GM23338 (cell line): ENCODE results near the gene SLC25A30. TPM values are rescaled to one million over a fixed set of nuclear protein-coding genes. Genes with fewer than 3 reads are reported as not detected.
"Not testable (repeated sequence)": the region's sequence is repeated elsewhere in the genome, so short reads cannot be mapped to it uniquely, and the experiment has no call there.

Experiments
- ATAC-seq: fragments of 200-7000 bp; cut with Tn5 transposase; 3 replicates; pipeline ENCODE4 v1.9.1; 2020
- DNase-seq: peaks from one replicate; pipeline ENCODE4 v3.0.0-alpha.2; 2015; ENCODE audit warnings: low spot score
- H2AFZ ChIP-seq: fragments of 200-600 bp; sonication (generic); 2 replicates; pipeline ENCODE4 v1.8.0; 2016; ENCODE audit warnings: antibody characterized with exemption, mild to moderate bottlenecking, moderate library complexity
- H3F3A ChIP-seq: fragments of 200-600 bp; sonication (generic); replicated peaks from 2 replicates; pipeline ENCODE4 v1.8.0; 2017; ENCODE audit warnings: antibody characterized with exemption, mixed run types, low read depth
- H3K27ac ChIP-seq: fragments of 200-600 bp; sonication (generic); 2 replicates; pipeline ENCODE4 v1.6.1; 2016; ENCODE audit warnings: low read depth
- H3K27me3 ChIP-seq: fragments of 200-600 bp; sonication (generic); 2 replicates; pipeline ENCODE4 v1.8.0; 2016; ENCODE audit warnings: mild to moderate bottlenecking, mixed run types, moderate library complexity; ENCODE audit not compliant: insufficient read depth
- H3K36me3 ChIP-seq: fragments of 200-600 bp; sonication (generic); 2 replicates; pipeline ENCODE4 v1.8.0; 2016; ENCODE audit warnings: mild to moderate bottlenecking; ENCODE audit not compliant: insufficient read depth
- H3K4me1 ChIP-seq: fragments of 200-600 bp; sonication (generic); 2 replicates; pipeline ENCODE4 v1.8.0; 2016; ENCODE audit warnings: mild to moderate bottlenecking, moderate library complexity; ENCODE audit not compliant: insufficient read depth
- H3K4me2 ChIP-seq: fragments of 200-600 bp; sonication (generic); 2 replicates; pipeline ENCODE4 v1.7.1; 2017; ENCODE audit warnings: mixed run types
- H3K4me3 ChIP-seq: fragments of 200-600 bp; sonication (generic); 2 replicates; pipeline ENCODE4 v1.6.1; 2016; ENCODE audit warnings: mixed run types
- H3K79me2 ChIP-seq: fragments of 200-600 bp; sonication (generic); replicated peaks from 2 replicates; pipeline ENCODE4 v1.8.0; 2017; ENCODE audit warnings: mild to moderate bottlenecking; ENCODE audit not compliant: insufficient read depth
- H3K9me2 ChIP-seq: fragments of 200-600 bp; sonication (generic); 2 replicates; pipeline ENCODE4 v1.8.0; 2017; ENCODE audit not compliant: insufficient read depth
- H4K20me1 ChIP-seq: fragments of 200-600 bp; sonication (generic); replicated peaks from 2 replicates; pipeline ENCODE4 v1.8.0; 2017; ENCODE audit warnings: mild to moderate bottlenecking; ENCODE audit not compliant: insufficient read depth
- H3K27ac Mint-ChIP-seq: 2 replicates; pipeline ENCODE4 v1.8.0; 2020; ENCODE audit warnings: inconsistent platforms, mild to moderate bottlenecking, moderate library complexity, mixed read lengths
- H3K27me3 Mint-ChIP-seq: 3 replicates; pipeline ENCODE4 v1.8.0; 2022; ENCODE audit warnings: low read depth, mild to moderate bottlenecking, moderate library complexity, mixed read lengths, inconsistent platforms; ENCODE audit not compliant: insufficient read depth, poor library complexity
- H3K36me3 Mint-ChIP-seq: 3 replicates; pipeline ENCODE4 v1.8.0; 2021; ENCODE audit warnings: low read depth, mild to moderate bottlenecking, inconsistent platforms, moderate library complexity, mixed read lengths
- H3K4me1 Mint-ChIP-seq: 3 replicates; pipeline ENCODE4 v1.8.0; 2020; ENCODE audit warnings: mild to moderate bottlenecking, inconsistent platforms, mixed read lengths
- H3K4me3 Mint-ChIP-seq: 3 replicates; pipeline ENCODE4 v1.8.0; 2021; ENCODE audit warnings: moderate library complexity, mild to moderate bottlenecking, inconsistent platforms, mixed read lengths
- H3K9me3 Mint-ChIP-seq: 3 replicates; pipeline ENCODE4 v1.8.0; 2020; ENCODE audit warnings: moderate library complexity, mild to moderate bottlenecking, inconsistent platforms, mixed read lengths
- ETS1 ChIP-seq: IDR thresholded peaks from 2 replicates; pipeline ENCODE4 v1.6.1; 2016; ENCODE audit warnings: antibody characterized with exemption
- POLR2AphosphoS5 ChIP-seq: IDR thresholded peaks from 2 replicates; pipeline ENCODE4 v1.6.1; 2016; ENCODE audit warnings: antibody characterized with exemption, low read depth
- STAT1 ChIP-seq: IDR thresholded peaks from one replicate; pipeline ENCODE4 v1.6.1; 2016; ENCODE audit warnings: antibody characterized with exemption; ENCODE audit not compliant: unreplicated experiment
- polyA plus RNA-seq: library from polyadenylated mRNA; unstranded; fragments of >200 nt; fragmentation: Nextera tagmentation; extraction: Ambion mirVana; gene quantifications from 2 replicates; pipeline ENCODE4 v1.2.1, GENCODE V29; 2016
- total RNA-seq: library from RNA; depleted of rRNA; stranded (reverse); fragments of >200 nt; shearing (Covaris generic); gene quantifications from 2 replicates; pipeline ENCODE4 v1.2.3, GENCODE V29; 2014

The SLC25A30 gene
- total and polyA plus RNA-seq, 2 experiments from 2014 or later, result 2.0 to 7.5 TPM

- no peak for TF ChIP-seq ETS1
- TF ChIP-seq STAT1, result no peak
- TF ChIP-seq POLR2AphosphoS5, result no peak
Observed at GRCh38 chr13:45381196-45381595, 37.0 kb downstream of the SLC25A30 start (continued).

GRCh38 chr13:45380708-45381107, 37.5 kb downstream of the SLC25A30 start:
- H3K4me3 Mint-ChIP-seq, H3K4me1 Mint-ChIP-seq, H4K20me1 ChIP-seq, H3K27me3 Mint-ChIP-seq, H3K4me3 ChIP-seq, H3K9me3 Mint-ChIP-seq, H3F3A ChIP-seq, H3K27ac Mint-ChIP-seq, H3K27ac ChIP-seq, H3K36me3 Mint-ChIP-seq, ATAC-seq, H3K36me3 ChIP-seq, H3K9me2 ChIP-seq, H2AFZ ChIP-seq, H3K4me2 ChIP-seq, H3K4me1 ChIP-seq, DNase-seq, H3K27me3 ChIP-seq, H3K79me2 ChIP-seq: not testable (repeated sequence)

GRCh38 chr13:45379516-45379915, 38.7 kb downstream of the SLC25A30 start:
- H4K20me1 ChIP-seq, H3K4me3 ChIP-seq, H3K9me2 ChIP-seq, H3F3A ChIP-seq, H3K4me2 ChIP-seq, H3K36me3 ChIP-seq, H3K4me1 ChIP-seq, H3K9me3 Mint-ChIP-seq, H3K27me3 Mint-ChIP-seq, H2AFZ ChIP-seq, H3K27me3 ChIP-seq, ATAC-seq, H3K27ac ChIP-seq, H3K36me3 Mint-ChIP-seq, H3K4me3 Mint-ChIP-seq, H3K27ac Mint-ChIP-seq, DNase-seq, H3K79me2 ChIP-seq, H3K4me1 Mint-ChIP-seq: not testable (repeated sequence)

- H3K4me1 Mint-ChIP-seq, H3K27ac Mint-ChIP-seq, H3K27ac ChIP-seq: not testable (repeated sequence)
Observed at GRCh38 chr13:45378786-45379185, 39.4 kb downstream of the SLC25A30 start.

GRCh38 chr13:45377314-45377713, 40.9 kb downstream of the SLC25A30 start:
- not testable (repeated sequence) for H3K4me3 ChIP-seq, H3K36me3 Mint-ChIP-seq, H2AFZ ChIP-seq, H3K27ac Mint-ChIP-seq, H3K27me3 ChIP-seq, H3K4me1 Mint-ChIP-seq, H3F3A ChIP-seq, H3K4me3 Mint-ChIP-seq, H3K9me2 ChIP-seq, DNase-seq, H3K4me1 ChIP-seq, H3K79me2 ChIP-seq, ATAC-seq, H3K36me3 ChIP-seq, H3K4me2 ChIP-seq, H3K9me3 Mint-ChIP-seq, H4K20me1 ChIP-seq, H3K27ac ChIP-seq
- peaks cover 11% of the 10 kb centered on the region for H3K27me3 Mint-ChIP-seq

More at GRCh38 chr13:45378786-45379185, 39.4 kb downstream of the SLC25A30 start:
- H3K79me2 ChIP-seq, H4K20me1 ChIP-seq, H3K4me3 Mint-ChIP-seq, DNase-seq, H3K4me2 ChIP-seq, H2AFZ ChIP-seq, H3F3A ChIP-seq, H3K27me3 ChIP-seq, H3K9me2 ChIP-seq, ATAC-seq, H3K36me3 Mint-ChIP-seq, H3K4me3 ChIP-seq, H3K4me1 ChIP-seq, H3K9me3 Mint-ChIP-seq, H3K36me3 ChIP-seq: not testable (repeated sequence)
- H3K27me3 Mint-ChIP-seq, result peaks cover 11% of the 10 kb centered on the region

GRCh38 chr13:45376651-45377050, 41.5 kb downstream of the SLC25A30 start:
- not testable (repeated sequence) for H3K9me2 ChIP-seq, H3K27ac Mint-ChIP-seq, DNase-seq, H3K36me3 Mint-ChIP-seq, H3K9me3 Mint-ChIP-seq, H3K4me1 ChIP-seq, H3F3A ChIP-seq, H3K79me2 ChIP-seq, H3K4me2 ChIP-seq, H4K20me1 ChIP-seq, H2AFZ ChIP-seq, H3K4me3 Mint-ChIP-seq, H3K4me3 ChIP-seq, H3K4me1 Mint-ChIP-seq, H3K27me3 ChIP-seq, ATAC-seq, H3K27ac ChIP-seq, H3K36me3 ChIP-seq
- peaks cover 11% of the 10 kb centered on the region for H3K27me3 Mint-ChIP-seq
